HS-5 (cell line): ENCODE data around the gene NIPSNAP2.
A peak's percentile ranks its signal among the peaks of the same experiment; 100 is the strongest.
"Not testable (repeated sequence)": the region's sequence is repeated elsewhere in the genome, so short reads cannot be mapped to it uniquely, and the experiment has no call there.

Experiments
- DNase-seq: peaks from one replicate; pipeline ENCODE4 v3.0.0-alpha.2; 2012; ENCODE audit warnings: low read depth

The NIPSNAP2 gene

GRCh38 chr7:55975988-55976633, 11.7 kb downstream of the NIPSNAP2 start:
- DNase-seq: no peak

DNA sequence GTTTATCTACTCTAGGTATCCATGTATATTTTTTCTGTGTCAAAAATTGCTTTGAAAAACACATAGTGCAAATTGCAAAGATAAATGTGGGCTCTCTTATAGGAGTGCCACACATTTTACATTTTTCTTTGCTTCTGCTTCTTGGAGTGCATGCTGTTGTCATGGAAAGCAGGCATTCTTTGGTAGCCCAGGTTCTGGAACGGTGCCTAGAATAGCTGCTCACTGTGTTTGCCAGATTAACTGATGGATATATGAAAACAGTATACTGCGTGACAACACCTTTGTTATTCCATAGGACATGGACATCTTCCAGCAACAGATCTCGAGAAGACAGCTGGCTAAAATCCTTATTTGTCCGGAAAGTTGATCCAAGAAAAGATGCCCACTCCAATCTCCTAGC, 13.4 kb downstream of the NIPSNAP2 start:
- no peak for DNase-seq

- no peak for DNase-seq
Observed at GRCh38 chr7:55980266-55980665, 15.9 kb downstream of the NIPSNAP2 start.

- no peak for DNase-seq
Observed at GRCh38 chr7:55983537-55983936, 19.2 kb downstream of the NIPSNAP2 start.

GRCh38 chr7:55992346-55992745, 28.0 kb downstream of the NIPSNAP2 start:
- no peak for DNase-seq

- no peak for DNase-seq
Observed at GRCh38 chr7:55996856-55997500, 32.6 kb downstream of the NIPSNAP2 start.

DNA sequence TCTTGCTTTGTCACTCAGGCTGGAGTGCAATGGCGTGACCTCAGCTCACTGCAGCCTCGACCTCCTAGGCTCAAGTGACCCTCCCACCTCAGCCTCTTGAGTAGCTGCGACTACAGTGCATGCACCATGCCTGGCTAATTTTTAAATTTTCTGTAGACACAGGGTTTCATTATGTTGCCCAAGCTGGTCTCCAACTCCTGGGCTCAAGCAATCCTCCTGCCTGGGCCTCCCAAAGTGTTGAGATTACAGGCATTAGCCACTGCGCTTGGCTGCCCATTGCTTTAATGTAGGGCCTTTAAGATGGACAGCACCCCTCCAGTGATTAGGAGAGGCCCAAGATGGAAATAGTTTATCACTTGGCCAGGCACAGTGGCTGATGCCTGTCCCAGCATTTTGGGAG, 39.4 kb downstream of the NIPSNAP2 start:
- no peak for DNase-seq

DNA sequence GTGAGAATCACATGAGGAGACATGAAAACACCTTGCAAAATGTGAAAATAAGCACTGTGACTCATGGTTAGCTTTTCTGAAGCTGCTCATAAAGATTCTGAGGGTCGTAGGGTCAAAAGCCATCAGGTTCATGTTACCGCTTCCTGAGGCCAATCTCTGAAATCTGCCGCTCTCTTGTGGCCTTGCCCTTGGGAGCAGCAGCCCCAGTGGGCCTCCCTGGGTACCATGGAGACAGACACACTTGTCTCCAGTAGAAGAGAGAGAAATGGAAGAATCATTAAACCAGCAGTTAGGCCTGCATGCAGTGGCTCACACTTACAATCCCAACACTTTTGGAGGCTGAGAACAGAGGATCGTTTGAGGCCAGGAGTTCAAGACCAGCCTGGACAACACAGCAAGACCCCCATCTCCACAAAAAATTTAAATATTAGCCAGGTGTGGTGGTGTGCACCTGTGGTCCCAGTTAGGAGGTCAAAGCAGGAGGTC, 42.8 kb downstream of the NIPSNAP2 start:
- DNase-seq: no peak

DNA sequence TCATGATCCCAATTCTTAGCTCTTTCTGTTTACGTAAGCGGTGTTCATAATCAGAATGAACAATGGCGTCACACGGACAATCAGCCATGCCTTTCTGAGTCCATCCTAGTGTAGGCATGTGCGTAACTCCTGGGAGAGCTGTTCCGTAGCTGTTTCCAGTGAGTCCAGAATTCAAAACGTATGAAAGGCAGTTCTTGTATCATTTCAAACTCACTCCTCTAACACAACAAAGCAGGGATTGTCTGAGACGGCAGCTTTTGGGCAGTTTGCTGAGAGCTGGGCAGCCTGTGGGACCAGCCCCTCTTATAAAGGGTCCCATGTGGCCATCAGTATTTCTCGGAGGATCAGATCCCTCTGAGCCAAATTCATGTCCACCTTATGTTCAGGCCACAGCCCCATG, 43.5 kb downstream of the NIPSNAP2 start:
- no peak for DNase-seq

DNA sequence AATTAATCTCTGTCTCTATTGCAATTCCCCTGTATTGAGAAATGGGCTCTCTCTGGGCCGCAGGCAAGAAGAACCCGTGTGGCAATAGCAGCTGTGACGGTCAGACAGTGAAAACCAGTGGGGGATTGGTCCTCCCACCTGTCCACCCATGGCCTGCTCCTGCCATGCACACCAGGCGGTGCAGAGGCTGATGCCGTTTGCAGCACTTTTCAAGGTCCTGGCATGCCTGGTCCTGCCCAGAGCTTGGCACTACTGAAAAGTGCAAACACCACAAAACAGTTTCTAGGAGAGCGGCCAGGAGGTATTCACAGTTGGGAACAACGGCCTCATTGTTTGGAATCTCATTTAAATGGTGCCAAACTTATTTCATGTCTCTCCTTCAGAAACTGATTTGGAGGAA, 45.3 kb downstream of the NIPSNAP2 start:
- DNase-seq: no peak

DNA sequence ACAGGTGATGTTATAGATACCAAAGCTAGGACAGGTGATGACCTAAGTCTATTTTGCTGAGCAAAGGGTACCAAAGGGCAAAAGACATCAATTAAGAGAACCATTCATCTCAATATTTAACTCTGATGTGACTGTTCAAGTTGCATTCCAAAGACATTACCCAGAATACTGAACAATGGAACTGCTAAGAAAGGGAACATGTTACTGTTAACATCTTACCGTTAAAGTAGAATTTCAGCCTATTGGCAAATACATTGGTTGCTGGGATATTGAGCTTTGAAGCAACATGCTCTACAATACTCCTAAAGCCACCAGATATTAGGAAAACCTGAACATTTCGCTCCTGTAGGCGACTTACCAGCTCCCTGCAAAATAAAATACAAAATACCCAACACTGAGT, 52.6 kb downstream of the NIPSNAP2 start:
- not testable (repeated sequence) for DNase-seq

GRCh38 chr7:56019501-56019900, 55.1 kb downstream of the NIPSNAP2 start:
- no peak for DNase-seq

DNA sequence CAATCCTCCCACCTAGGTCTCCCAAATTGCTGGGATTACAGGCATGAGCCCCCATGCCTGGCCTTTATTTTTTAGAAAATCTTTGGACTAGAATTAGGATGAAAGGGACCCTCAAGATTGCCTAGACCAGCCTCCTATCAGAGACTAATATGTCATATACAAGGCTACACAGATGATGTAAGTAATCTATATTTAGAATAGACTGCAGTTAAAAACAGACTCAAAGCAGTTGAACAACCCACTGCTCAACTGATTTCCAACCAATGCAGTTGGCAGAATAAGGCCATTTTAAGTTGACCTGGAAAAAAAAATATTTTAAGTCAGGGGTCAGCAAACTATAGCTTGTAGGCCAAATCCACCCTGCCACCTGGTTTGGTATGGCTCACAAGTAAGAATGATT, 59.1 kb downstream of the NIPSNAP2 start:
- no peak for DNase-seq

DNA sequence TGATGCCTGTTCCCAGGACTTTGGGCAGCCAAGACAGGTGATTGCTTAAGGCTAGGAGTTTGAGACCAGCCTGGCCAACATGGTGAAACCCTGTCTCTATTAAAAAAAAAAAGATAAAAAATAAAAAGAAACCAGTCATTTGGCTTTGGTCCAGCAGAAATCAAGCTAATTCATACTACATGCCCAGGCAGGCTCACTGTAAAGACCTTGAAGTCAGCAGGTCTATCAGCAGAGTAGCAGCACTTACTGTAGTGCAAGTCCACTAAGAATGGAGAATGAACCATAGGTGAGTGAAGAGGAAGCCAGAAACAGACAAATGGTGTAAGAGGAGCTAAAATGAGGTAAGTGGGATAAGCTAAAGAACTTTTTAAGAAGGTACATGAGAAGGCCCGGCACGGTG, 62.2 kb downstream of the NIPSNAP2 start:
- no peak for DNase-seq

- peak; percentile 24 for DNase-seq
Observed at GRCh38 chr7:56028942-56029630, 64.7 kb downstream of the NIPSNAP2 start.

GRCh38 chr7:56030340-56030739, 66.0 kb downstream of the NIPSNAP2 start:
- DNase-seq: no peak

DNA sequence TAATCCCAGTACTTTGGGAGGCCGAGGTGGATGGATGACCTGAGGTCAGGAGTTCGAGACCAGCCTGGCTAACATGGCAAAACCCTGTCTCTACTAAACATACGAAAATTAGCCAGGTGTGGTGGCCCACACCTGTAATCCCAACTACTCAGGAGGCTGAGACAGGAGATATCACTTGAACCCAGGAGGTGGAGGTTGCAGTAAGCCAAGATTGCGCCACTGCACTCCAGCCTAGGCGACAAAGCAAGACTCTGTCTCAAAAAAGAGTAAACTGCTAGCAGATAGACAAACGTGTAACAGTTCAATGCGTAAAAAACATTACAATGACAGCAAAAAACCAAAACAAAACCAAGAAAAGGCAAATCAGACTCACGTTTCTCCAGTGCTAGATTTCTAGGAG, 67.2 kb downstream of the NIPSNAP2 start:
- DNase-seq: not testable (repeated sequence)

- not testable (repeated sequence) for DNase-seq
Observed at GRCh38 chr7:56032578-56032977, 68.2 kb downstream of the NIPSNAP2 start.

DNA sequence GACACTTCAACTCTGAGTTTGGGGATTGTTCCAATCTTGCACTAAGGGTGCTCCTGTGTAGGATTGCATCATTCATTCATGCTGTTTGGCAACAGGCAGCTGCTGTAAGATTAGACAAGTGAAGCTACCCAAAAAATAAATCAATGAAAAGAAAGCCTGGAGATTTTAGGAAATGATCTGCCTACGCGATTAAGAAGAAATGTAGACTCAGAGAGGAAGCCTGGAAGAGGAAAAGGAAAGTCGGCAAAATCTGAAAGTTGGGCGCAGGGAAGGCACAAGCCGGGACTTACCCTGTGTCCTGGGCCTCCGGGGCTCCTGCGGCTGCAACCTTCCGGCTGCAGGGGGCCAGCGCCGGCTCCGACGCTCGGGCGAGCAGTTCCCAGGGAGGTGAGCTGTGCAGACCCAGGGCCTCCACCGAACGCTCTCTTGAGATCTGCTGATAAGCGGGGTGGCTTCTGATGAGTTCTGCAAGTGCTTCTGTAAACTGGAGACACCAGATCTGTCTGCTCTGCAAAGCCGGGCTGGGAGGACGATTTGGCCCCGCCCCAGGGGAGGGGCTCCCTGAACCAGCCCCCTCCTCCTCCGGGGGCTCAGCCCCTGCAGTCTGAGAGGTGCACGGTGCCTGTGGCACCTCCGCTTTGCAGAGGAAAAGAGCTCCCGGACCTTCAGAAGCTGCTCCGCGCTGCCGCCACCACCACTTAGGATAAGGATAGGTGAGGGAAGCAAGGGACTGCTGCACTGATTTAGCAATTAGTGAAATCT, 69.5 kb downstream of the NIPSNAP2 start:
- peak; percentile 54 for DNase-seq

GRCh38 chr7:56040730-56041129, 76.3 kb downstream of the NIPSNAP2 start:
- DNase-seq: no peak

GRCh38 chr7:56045758-56046157, 81.4 kb downstream of the NIPSNAP2 start:
- DNase-seq: not testable (repeated sequence)

- no peak for DNase-seq
Observed at GRCh38 chr7:56046721-56047445, 82.5 kb downstream of the NIPSNAP2 start.
